Stimulated activated CD8-positive, alpha-beta memory T cell treated with anti-CD3 and anti-CD28 coated beads, Interleukin-15, amount 100 ng/mL, for 24 hours (primary cell): ENCODE results near the gene COG2.
A peak's percentile ranks its signal among the peaks of the same experiment; 100 is the strongest.
"Not testable (repeated sequence)": the region's sequence is repeated elsewhere in the genome, so short reads cannot be mapped to it uniquely, and the experiment has no call there.

ENCODE experiments used
- DNase-seq: peaks from one replicate; pipeline ENCODE4 v3.0.0-alpha.2; 2020; ENCODE audit warnings: low read depth

COG2 gene

GRCh38 chr1:230642263-230642959, at the start of gene COG2:
TSS of gene COG2 (plus strand) at chr1:230642481. CDS start at chr1:230642607, 126 bp downstream.
- peak; percentile 100 for DNase-seq

- DNase-seq = no peak
These were observed 49.4 kb upstream of the COG2 start for GRCh38 chr1:230592848-230593414.

- no peak for DNase-seq
These were observed 48.0 kb upstream of the COG2 start for GRCh38 chr1:230594214-230594773.

- no peak for DNase-seq
These were observed 47.1 kb upstream of the COG2 start for GRCh38 chr1:230595181-230595580.

- no peak for DNase-seq
These were observed 46.0 kb upstream of the COG2 start for GRCh38 chr1:230596306-230596705.

GRCh38 chr1:230598745-230599144, 43.5 kb upstream of the COG2 start:
- no peak for DNase-seq

GRCh38 chr1:230599926-230600656, 42.2 kb upstream of the COG2 start:
- DNase-seq = no peak

GRCh38 chr1:230600657-230601400, 41.5 kb upstream of the COG2 start:
- DNase-seq = not testable (repeated sequence)

- no peak for DNase-seq
These were observed 33.1 kb upstream of the COG2 start for GRCh38 chr1:230609208-230609607.

- DNase-seq = no peak
These were observed 31.7 kb upstream of the COG2 start for GRCh38 chr1:230610589-230610988.

GRCh38 chr1:230611128-230611877, 31.0 kb upstream of the COG2 start:
- no peak for DNase-seq

- no peak for DNase-seq
These were observed 30.4 kb upstream of the COG2 start for GRCh38 chr1:230611878-230612235.

GRCh38 chr1:230612651-230613050, 29.6 kb upstream of the COG2 start:
- no peak for DNase-seq

GRCh38 chr1:230614121-230614520, 28.2 kb upstream of the COG2 start:
- no peak for DNase-seq

- no peak for DNase-seq
These were observed 23.7 kb upstream of the COG2 start for GRCh38 chr1:230618537-230618936.

- no peak for DNase-seq
These were observed 21.5 kb upstream of the COG2 start for GRCh38 chr1:230620649-230621323.

GRCh38 chr1:230621324-230622030, 20.8 kb upstream of the COG2 start:
- DNase-seq = no peak

- no peak for DNase-seq
These were observed 20.1 kb upstream of the COG2 start for GRCh38 chr1:230622151-230622550.

GRCh38 chr1:230624097-230624713, 18.1 kb upstream of the COG2 start:
- DNase-seq = no peak

- no peak for DNase-seq
These were observed 16.0 kb upstream of the COG2 start for GRCh38 chr1:230626232-230626631.
